ENCODE measurements around the gene WDR20.

GRCh38 chr14:102252834-102253801, 113.4 kb downstream of the WDR20 start:
- TF ChIP-seq, protein P1, sequence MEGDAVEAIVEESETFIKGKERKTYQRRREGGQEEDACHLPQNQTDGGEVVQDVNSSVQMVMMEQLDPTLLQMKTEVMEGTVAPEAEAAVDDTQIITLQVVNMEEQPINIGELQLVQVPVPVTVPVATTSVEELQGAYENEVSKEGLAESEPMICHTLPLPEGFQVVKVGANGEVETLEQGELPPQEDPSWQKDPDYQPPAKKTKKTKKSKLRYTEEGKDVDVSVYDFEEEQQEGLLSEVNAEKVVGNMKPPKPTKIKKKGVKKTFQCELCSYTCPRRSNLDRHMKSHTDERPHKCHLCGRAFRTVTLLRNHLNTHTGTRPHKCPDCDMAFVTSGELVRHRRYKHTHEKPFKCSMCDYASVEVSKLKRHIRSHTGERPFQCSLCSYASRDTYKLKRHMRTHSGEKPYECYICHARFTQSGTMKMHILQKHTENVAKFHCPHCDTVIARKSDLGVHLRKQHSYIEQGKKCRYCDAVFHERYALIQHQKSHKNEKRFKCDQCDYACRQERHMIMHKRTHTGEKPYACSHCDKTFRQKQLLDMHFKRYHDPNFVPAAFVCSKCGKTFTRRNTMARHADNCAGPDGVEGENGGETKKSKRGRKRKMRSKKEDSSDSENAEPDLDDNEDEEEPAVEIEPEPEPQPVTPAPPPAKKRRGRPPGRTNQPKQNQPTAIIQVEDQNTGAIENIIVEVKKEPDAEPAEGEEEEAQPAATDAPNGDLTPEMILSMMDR (IDR thresholded peaks at IDR 0.05; ENCODE audit: low read depth, low read length, poor library complexity, severe bottlenecking), result no peak
- no peak for TF ChIP-seq EZH2phosphoT487 (IDR thresholded peaks at IDR 0.05; ENCODE audit: borderline replicate concordance, low read length)
